T47D (cell line): ENCODE results near the gene STK24.

Experiments
- DNase-seq, 2 experiments: peaks; one replicate each; pipeline versions ENCODE4 v3.0.0 to v3.0.0-alpha.2; 2011 to 2012; ENCODE audit warnings: low read depth in 1 of 2, low spot score in 1 of 2
- JUND ChIP-seq: IDR thresholded peaks from 2 replicates; pipeline ENCODE4 v1.6.1; 2012; ENCODE audit warnings: low read depth
- in situ Hi-C: cut with HindIII; loops from 2 replicates; pipeline ENCODE4 v1.10.0; 2016; ENCODE audit warnings: low sequenced_read_pairs, low pct_unique_long_range_greater_than_20kb

STK24 gene

DNA sequence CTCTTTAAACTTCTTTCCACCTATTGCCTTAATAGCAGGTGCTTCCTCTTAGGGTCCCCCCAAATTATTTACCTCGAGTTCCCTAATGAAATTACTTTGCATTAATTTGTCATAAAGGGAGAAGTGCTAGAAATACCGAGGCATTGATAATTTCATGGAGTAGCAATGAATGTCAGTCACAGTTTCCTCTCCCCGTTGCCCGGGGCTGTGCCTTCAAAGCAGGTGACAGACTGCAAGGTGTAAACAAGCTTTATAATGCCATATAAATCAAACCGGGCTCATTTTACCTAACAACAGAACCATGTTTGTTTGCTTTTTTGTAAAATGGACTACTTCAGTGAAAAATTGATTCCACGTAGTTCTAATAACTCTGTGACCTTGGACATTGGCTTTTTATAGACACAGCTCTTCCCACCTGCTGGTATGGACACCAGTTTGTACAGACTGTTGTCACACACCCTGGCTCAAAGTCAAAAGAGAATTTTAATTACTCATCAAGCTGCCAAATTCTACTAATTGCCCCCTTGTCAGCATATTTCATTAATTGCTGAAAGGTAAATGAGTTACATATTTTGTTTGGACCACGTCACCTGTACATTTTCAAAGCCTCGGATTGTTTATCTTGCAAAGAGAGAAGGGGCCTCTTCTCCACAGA, 171.1 kb downstream of the STK24 start:
- no peak for TF ChIP-seq JUND
- in situ Hi-C loops: no loop called here
- no peak for DNase-seq

DNA sequence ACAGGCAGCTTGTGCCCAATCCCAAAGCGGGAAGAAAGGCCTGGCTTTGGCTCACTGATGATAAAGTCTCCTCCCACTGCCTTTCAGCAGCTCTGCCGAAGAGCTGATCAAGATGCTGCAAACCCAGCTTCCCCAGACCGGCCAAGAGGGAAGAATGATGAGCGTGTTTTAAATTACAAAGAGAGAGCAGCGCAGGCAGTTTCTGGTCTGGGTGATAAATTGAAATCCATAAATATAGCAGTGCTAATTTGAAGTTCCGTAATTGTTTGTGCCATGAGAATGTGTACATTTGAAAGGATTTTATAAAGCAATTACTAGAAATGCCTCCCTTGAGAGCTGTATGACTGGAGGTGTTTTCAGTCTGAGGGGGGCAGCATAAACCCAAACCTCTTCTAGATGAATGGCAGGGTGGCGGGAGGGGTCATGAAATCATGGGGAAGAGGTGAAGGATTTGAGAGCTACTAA, 171.8 kb downstream of the STK24 start:
- in situ Hi-C loops: no loop called here
- DNase-seq: no peak
- no peak for TF ChIP-seq JUND

GRCh38 chr13:98403076-98403475, 173.8 kb downstream of the STK24 start:
- in situ Hi-C loops: no loop called here
- no peak for DNase-seq

DNA sequence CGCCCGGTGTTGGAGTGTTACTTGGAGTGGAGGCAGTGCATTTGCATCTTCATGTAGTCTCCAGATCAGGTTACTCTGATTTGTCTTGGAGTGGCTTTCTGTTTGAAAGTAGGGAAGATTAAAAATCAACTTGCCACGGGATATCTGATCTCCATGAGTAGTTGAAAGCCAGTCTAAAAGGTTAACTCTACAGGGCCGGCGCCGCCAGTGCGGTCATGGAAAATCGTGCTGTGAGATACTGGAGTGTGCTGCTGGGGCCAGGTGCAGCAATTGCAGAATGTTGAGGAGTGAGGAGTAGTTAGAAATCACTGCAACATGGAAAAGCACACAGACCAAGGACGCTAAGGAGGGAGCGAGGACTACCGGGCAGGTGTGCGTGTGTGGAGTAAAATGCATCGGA, 175.0 kb downstream of the STK24 start:
- in situ Hi-C loops: no loop called here
- no peak for DNase-seq

More at GRCh38 chr13:98403076-98403475, 173.8 kb downstream of the STK24 start:
- no peak for TF ChIP-seq JUND

DNA sequence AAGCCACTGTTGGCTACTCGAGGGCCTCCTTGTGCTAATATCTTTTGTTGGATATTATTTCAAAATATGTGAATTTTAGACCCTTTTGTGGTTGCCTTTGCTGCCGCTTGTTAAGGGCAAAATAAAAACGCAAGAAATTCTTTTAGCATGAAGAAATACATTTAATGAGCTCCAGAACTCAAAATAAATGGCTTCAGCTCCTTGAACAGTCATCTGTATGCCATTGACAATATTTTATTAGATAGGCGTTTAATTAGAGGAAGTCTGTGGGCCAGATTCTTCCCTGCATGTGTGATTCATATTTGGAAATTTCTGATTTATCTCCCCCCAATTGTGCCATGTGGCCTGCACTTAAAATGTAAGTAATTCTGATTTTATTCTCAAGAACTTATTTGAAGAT, 177.2 kb downstream of the STK24 start:
- in situ Hi-C loops: no loop called here
- no peak for TF ChIP-seq JUND

More for the DNA sequence above, 175.0 kb downstream of the STK24 start:
- TF ChIP-seq JUND: no peak

GRCh38 chr13:98398581-98398980, 178.3 kb downstream of the STK24 start:
- in situ Hi-C loops: no loop called here
- TF ChIP-seq JUND: no peak
- no peak for DNase-seq

More for the DNA sequence above, 177.2 kb downstream of the STK24 start:
- no peak for DNase-seq

DNA sequence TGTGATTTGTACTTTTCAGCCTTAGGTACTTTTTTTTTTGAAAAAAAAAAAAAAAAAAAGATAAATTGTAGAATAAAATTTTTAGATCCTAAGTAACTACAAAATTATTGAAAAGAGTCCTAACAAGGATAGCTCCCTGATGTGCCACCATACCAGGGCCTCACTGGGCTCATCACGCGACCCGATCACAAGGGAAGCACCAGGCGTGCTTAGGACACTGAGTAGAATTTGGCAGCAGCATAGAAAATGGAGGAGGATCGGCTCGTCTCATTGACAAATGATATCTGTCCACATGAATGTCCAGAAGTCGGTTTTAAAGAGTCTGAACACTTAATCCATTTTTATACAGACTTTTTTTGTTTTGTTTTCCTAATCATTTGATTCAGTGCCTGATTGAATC, 179.0 kb downstream of the STK24 start:
- TF ChIP-seq JUND: no peak
- no peak for DNase-seq
- in situ Hi-C loops: no loop called here

- in situ Hi-C loops: no loop called here
- no peak for TF ChIP-seq JUND
These were observed 179.7 kb downstream of the STK24 start for GRCh38 chr13:98397221-98397620.

DNA sequence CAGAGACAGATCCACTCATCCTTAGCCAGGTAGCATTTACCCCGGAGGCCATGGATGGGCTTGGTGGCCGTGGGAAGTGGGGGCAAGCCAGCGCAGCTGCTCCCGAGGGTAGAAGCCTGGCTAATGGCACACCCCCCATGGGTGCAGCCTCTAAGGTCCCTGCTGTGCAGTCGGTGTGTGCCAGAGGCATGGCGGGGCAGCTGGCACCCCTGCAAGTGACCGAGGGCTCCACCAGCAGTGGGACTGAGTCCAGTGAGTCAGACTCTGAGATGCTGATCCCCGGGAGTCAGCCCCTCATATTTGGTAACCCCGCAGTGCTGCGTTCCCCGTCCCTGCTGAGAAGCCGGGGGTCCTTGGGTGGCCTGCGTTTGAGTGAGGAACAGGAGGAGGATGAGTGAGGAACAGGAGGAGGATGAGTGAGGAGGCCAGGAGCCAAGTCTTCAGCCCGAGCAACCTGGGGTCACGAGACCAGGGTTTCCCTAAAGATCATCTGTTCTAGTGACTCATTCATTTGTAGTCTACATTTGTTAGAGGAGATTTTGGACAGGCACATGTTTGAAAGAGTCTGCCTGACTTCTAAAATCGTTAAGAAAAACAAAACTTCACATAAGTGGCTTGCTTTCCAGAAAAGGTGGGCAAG, 180.7 kb downstream of the STK24 start:
- no peak for DNase-seq
- in situ Hi-C loops: no loop called here
- TF ChIP-seq JUND: no peak

More at GRCh38 chr13:98397221-98397620, 179.7 kb downstream of the STK24 start:
- peak in 1 of 2 experiments; percentile 38 for DNase-seq
